ENCODE data around the gene GMPR2.

GRCh38 chr14:24246765-24247212 lies 14.1 kb downstream of the GMPR2 start:
- TF ChIP-seq CTCF (IDR thresholded peaks at IDR 0.05) (no peak), POLR2A (IDR thresholded peaks at IDR 0.05) (no peak)

Measured in thyroid gland (tissue), 4 donors.